Right cardiac atrium (tissue), 5 donors: Measurements from ENCODE around the gene CLDND2. TPM values are rescaled to one million over a fixed set of nuclear protein-coding genes. Genes with fewer than 3 reads are reported as not detected.

Source experiments
- ATAC-seq, 2 donors: fragments of 200-7000 bp; cut with Tn5 transposase; one replicate each; pipeline versions ENCODE4 v1.8.0 to v1.9.1; 2020; ENCODE audit warnings: moderate library complexity in 2 of 2, mild to moderate bottlenecking in 1 of 2
- DNase-seq, 3 donors: peaks; one replicate each; pipeline ENCODE4 v3.0.0-alpha.2; 2020
- H3K27ac ChIP-seq: one replicate; pipeline ENCODE4 v1.5.1; 2013; ENCODE audit warnings: mild to moderate bottlenecking, low read length, control low read depth, moderate library complexity
- H3K27me3 ChIP-seq: one replicate; pipeline ENCODE4 v1.6.1; 2013; ENCODE audit not compliant: control insufficient read depth, insufficient read depth
- H3K4me1 ChIP-seq: one replicate; pipeline ENCODE4 v1.6.1; 2013; ENCODE audit warnings: low read length; ENCODE audit not compliant: control insufficient read depth, insufficient read depth
- H3K4me3 ChIP-seq: one replicate; pipeline ENCODE4 v1.5.1; 2013; ENCODE audit warnings: low read length, control low read depth
- H3K9me3 ChIP-seq: one replicate; pipeline ENCODE4 v1.6.1; 2013; ENCODE audit warnings: low read length; ENCODE audit not compliant: control insufficient read depth
- WGBS: extraction: QIAGEN DNeasy Blood & Tissue Kit; methylation state at CpG from one replicate; pipeline ENCODE4 v1.1.7; 2013; 5-methylcytosine and 5-hydroxymethylcytosine counted together
- intact Hi-C, 4 donors: fragments of 100-400 bp; cut with DNase I; formaldehyde crosslinking; loops; one replicate each; pipeline versions ENCODE4 v1.11.0 to v1.14.0; 2022 to 2023
- polyA plus RNA-seq: library from polyadenylated mRNA; stranded (reverse); fragments of 200-250 nt; gene quantifications from one replicate; pipeline ENCODE4 v1.2.3, GENCODE V29; 2013
- total RNA-seq, 4 donors: library from RNA; stranded (reverse); fragmentation: NEBNext Ultra II Directional; extraction: Animal tissue kit (Norgen Biotek cat#: 25700); gene quantifications; one replicate each; pipeline ENCODE4 v1.2.1, GENCODE V29; 2021
- donor health status: healthy with polysubstance abuse.
- donor health status: DM: no; HTN: yes; CAD: no.
- donor health status: DM: no; HTN: no; CAD: no.
- donor health status: DM: no; HTN: yes; CAD: no; lungs with severe emphysema.
- donor health status: DM: yes; HTN: yes; CAD: no.

CLDND2 gene
- total and polyA plus RNA-seq, 5 donors = 0.45 to 2.5 (median 2.2) TPM

- Histone ChIP-seq H3K27me3 (no peaks in the 10 kb centered on the region), H3K4me1 (no peaks in the 10 kb centered on the region), H3K27ac (no peak overlapping the region), H3K9me3 (no peaks in the 10 kb centered on the region), H3K4me3 (no peak overlapping the region)
- 93% methylated on average over 16 of the region's 16 CpGs for WGBS
- DNase-seq = no peak
- ATAC-seq = peak in 1 of 2 donors; percentile 12
- intact Hi-C loops = no loop called here
Measured at GRCh38 chr19:51352783-51353360, 15.9 kb downstream of the CLDND2 start.

- no peak overlapping the region for H3K4me3 ChIP-seq
- ATAC-seq = no peak
- 96% methylated on average over 11 of the region's 11 CpGs for WGBS
- no peak for DNase-seq
- H3K9me3 ChIP-seq = no peaks in the 10 kb centered on the region
- H3K27ac ChIP-seq = no peak overlapping the region
- no peaks in the 10 kb centered on the region for H3K27me3 ChIP-seq
- intact Hi-C loops = no loop called here
- no peaks in the 10 kb centered on the region for H3K4me1 ChIP-seq
Measured at GRCh38 chr19:51351266-51351990, 17.4 kb downstream of the CLDND2 start.

- intact Hi-C loops = no loop called here
- no peak overlapping the region for H3K4me3 ChIP-seq
- DNase-seq (peak in 1 of 3 donors; percentile 26), ATAC-seq (no peak)
- no peaks in the 10 kb centered on the region for H3K27me3 ChIP-seq
- WGBS = 88% methylated on average over 10 of the region's 10 CpGs
- no peaks in the 10 kb centered on the region for H3K9me3 ChIP-seq
- no peak overlapping the region for H3K27ac ChIP-seq
- H3K4me1 ChIP-seq = no peaks in the 10 kb centered on the region
Measured at GRCh38 chr19:51347209-51347928, 21.4 kb downstream of the CLDND2 start.

DNA sequence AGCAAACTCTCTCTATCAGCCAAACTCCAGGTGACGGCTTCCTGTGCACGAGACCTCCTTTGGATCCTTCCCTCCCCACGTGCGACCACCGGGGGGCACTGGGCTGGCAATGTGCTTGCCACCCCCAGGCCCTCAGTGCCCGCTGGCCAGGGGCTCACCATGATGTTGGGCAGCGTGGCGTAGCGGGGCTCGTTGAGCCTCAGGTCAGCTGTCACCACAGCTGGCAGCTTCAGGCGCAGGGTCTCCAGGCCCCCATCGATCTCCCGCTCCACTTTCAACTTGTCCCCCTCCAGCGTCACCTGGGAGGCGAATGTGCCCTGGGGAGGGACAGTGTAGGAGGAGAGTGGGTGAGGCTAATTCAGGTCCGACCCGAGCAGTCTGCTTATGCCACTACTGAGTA, 22.1 kb downstream of the CLDND2 start:
- Histone ChIP-seq H3K27me3 (no peaks in the 10 kb centered on the region), H3K4me3 (no peak overlapping the region), H3K27ac (no peak overlapping the region), H3K4me1 (no peaks in the 10 kb centered on the region), H3K9me3 (no peaks in the 10 kb centered on the region)
- DNase-seq (peak in 1 of 3 donors; percentile 40), ATAC-seq (no peak)
- intact Hi-C loops = no loop called here
- 90% methylated on average over 17 of the region's 17 CpGs for WGBS

DNA sequence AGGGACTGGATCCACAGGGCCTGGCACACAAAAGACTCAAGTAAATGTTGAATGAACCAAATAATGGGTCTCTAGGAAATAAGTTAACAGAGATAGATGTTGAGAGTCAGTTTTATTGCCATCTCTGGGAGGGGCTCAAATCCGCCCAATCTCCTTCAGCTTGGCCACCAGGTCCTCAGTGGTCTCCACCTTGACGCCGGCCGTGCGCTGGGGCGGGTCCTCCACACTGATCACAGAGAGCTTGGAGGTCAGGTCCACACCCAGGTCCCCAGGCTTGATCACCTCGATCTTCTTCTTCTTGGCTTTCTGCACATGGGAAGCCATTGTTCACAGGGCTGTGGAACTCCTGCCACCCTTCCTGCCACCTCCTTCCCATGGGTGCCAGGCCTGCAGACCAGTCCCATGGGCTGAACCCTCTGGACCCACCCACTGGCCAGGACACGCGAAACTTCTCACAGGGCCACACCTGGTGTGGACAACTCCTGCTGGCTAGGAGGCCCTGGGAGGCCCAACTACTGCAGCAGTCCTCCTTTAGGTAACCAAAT, 23.7 kb downstream of the CLDND2 start:
- Histone ChIP-seq H3K4me1 (no peaks in the 10 kb centered on the region), H3K27me3 (no peaks in the 10 kb centered on the region), H3K4me3 (no peak overlapping the region), H3K27ac (no peak overlapping the region), H3K9me3 (no peaks in the 10 kb centered on the region)
- intact Hi-C loops = no loop called here
- ATAC-seq = no peak
- no peak for DNase-seq
- WGBS = 98% methylated on average over 9 of the region's 9 CpGs

GRCh38 chr19:51342631-51343569, 25.9 kb downstream of the CLDND2 start:
- Histone ChIP-seq H3K27me3 (no peaks in the 10 kb centered on the region), H3K4me3 (no peak overlapping the region), H3K9me3 (no peaks in the 10 kb centered on the region), H3K4me1 (no peaks in the 10 kb centered on the region), H3K27ac (no peak overlapping the region)
- WGBS = 42% methylated on average over 9 of the region's 9 CpGs
- no peak for ATAC-seq
- peak in 1 of 3 donors; percentile 41 for DNase-seq
- intact Hi-C loops = no loop called here

DNA sequence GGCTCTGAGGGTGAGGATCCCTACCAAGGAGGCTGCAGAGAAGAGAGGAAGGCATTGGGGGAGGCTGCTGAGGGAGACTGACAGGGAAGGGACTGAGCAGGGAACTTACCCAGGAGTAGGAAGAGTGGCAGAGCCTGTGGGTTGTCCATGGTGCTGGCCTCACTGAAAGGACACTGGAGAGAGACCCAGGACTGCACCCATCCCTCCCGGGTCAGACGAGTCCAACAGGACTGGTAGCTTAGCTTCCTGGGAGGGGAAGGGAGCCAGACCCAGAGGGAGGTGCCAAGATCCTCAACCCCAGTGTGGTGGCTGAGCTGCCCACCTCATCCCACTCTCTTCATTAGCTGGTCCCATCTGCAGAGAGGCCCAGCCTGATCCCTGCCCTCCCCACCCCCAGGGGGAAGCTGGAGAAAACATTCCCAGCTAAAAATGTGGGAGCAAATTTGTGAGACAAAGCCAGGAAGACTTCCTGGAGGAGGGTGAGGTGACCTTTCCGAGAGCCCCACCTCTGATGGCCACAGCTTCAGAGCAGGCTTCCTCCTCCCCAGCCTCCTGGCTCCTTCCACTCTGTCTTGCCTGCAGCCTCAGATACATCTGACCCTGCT, 26.7 kb downstream of the CLDND2 start, which contains the start of gene VSIG10L:
TSS of gene VSIG10L (minus strand) at position 164 of the 605 bp plus-strand sequence. CDS start at position 149, 15 bp downstream.
- 46% methylated on average over 3 of the region's 3 CpGs for WGBS
- no peaks in the 10 kb centered on the region for H3K4me1 ChIP-seq
- DNase-seq (peak in 1 of 3 donors; percentile 32), ATAC-seq (no peak)
- H3K9me3 ChIP-seq = no peaks in the 10 kb centered on the region
- intact Hi-C loops = no loop called here
- no peaks in the 10 kb centered on the region for H3K27me3 ChIP-seq
- H3K27ac ChIP-seq = no peak within 1 kb of the TSS
- H3K4me3 ChIP-seq = no peak within 1 kb of the TSS

DNA sequence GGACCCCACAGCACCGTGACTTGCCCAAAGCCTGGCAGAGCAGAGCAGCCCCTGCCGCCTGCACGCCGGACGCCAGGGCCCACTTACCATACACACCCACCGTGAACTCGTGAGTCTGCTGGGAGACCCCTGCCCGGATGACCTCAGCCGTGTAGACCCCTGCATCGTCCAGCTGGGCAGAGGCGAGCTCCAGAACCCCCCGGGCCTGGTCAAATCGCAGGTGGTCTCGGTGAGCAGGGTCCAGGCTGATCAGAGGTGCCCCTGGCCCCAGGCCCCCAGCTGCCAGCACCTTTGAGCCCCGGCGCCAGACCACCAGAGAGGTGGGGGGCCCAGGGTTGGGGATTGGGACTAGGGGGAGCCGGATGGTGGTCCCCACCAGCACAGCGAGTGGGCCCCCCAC, 27.7 kb downstream of the CLDND2 start:
- WGBS = 92% methylated on average over 18 of the region's 18 CpGs
- H3K27ac ChIP-seq = no peak overlapping the region
- DNase-seq (peak in 1 of 3 donors; percentile 58), ATAC-seq (no peak)
- no peaks in the 10 kb centered on the region for H3K9me3 ChIP-seq
- intact Hi-C loops = no loop called here
- no peaks in the 10 kb centered on the region for H3K27me3 ChIP-seq
- no peaks in the 10 kb centered on the region for H3K4me1 ChIP-seq
- H3K4me3 ChIP-seq = no peak overlapping the region

DNA sequence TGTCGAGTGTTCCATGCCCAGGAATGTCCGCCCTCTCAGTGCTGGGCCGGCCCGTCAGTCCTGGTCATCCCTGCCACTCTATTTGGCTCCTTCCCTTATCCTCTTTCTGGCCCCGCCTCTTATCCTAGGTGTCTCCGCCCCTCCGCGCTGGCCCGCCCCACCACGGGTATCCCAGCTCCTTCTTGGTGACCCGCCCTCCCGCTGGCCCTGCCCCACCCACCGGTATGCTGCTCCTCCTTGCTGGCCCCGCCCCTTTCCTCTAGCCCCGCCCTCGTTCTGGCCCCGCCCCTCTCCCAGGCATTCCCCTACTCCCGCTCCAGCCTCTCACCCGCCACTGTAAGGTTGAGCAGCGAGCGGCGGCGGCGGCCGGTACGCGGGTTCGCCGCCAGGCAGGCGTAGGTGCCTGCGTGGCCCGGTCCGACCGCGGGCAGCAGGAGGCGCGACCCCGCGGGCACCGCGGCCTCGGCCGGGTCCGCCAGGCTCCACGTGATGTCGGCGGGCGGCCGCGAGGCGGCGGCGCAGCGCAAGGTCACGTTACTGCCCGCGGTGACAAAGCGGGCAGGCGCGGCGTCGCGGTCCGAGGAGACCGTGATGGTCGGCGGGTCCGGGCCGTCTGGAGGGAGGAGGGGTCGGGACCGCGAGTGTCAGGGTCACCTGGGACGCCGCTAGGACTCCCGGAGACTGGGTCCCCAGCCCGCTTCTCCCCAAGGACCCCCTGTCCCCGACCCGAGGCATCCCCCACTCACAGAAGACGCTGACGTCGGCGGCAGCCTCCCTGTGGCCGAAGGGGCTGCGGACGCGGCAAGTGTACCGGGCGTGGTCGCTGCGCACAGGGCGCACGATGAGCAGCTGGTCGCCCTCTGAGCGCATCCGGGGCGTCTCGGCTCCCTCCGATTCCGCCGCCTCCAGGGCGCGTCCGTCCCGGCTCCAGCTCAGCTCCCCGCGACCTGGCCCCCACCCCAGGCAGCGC, 28.8 kb downstream of the CLDND2 start:
- Histone ChIP-seq H3K4me1 (no peaks in the 10 kb centered on the region), H3K27me3 (no peaks in the 10 kb centered on the region), H3K9me3 (no peaks in the 10 kb centered on the region), H3K4me3 (peak overlapping the region; percentile 62), H3K27ac (peak overlapping the region; percentile 14)
- DNase-seq (peak; percentile 99 to 100 (median 100)), ATAC-seq (peak; percentile 97)
- WGBS = 2% methylated on average over 107 of the region's 107 CpGs
- intact Hi-C loops = loop anchor here in 1 of 4 donors (1.0 to 10.0 kb wide), 3 partner anchors 26 to 315 kb away; partner anchors contain the start of genes C19orf84 and ETFB
